NOMO-1 treated with DMSO at 0.1 percent for 48 hours (cell line): Measurements from ENCODE around the gene BMPER.

Experiments
- DNase-seq: peaks from one replicate; lab custom pipeline; 2025; ENCODE audit not compliant: unreplicated experiment; lab: John Stamatoyannopoulos, UW

BMPER gene

DNA sequence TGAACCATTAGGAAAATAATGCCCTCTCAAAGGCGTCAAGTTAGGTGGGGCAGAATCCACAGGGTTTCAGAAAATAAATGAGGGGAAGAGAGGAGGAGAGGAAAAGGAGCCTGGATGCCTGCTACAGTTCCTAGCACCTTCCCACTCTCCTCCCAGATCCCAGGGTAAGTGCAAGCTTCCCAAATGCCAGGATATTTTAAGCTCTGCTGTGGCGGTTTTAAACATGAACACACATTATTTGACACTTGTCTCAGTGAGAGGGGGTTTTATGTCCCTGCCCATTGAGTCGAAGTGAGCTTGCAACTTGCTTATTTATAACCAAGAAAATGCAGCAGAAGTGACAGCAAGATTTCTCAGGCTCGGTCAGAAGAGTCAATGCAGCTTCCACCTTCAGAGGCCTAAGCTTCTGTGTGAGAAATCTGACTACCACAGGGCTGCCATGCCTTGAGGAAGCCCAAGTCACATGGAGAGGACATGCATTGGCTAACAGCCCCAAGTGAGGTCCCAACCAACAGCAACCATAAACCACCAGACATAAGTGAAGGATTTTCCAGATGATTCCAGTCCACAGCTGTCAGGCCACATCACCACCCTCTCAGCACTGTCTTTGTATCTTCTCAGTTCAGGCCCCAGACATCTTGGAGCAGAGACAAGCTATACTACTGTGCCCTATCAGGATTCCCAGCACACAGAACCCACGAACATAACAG lies 17.9 kb upstream of the BMPER start:
- no peak for DNase-seq

DNA sequence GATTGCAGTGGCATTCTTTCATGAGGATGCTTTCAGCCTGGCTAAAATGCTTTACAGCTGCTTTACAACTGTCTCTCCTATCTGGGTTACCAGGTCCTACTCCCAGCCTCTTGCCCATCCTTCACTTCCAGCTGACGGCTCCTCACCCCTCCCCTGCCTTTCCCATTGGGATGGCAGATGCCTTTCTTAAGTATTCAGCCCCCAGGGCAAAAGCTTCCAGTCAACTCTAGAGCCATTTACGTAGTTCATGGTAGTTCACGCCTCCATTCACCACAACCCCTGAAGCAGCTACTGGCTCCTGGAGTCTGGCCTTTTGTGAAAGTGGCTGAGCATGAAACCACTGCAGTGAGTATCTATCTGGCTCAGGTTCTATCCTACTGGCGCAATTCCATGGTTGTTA lies 17.2 kb upstream of the BMPER start:
- DNase-seq, result no peak

DNA sequence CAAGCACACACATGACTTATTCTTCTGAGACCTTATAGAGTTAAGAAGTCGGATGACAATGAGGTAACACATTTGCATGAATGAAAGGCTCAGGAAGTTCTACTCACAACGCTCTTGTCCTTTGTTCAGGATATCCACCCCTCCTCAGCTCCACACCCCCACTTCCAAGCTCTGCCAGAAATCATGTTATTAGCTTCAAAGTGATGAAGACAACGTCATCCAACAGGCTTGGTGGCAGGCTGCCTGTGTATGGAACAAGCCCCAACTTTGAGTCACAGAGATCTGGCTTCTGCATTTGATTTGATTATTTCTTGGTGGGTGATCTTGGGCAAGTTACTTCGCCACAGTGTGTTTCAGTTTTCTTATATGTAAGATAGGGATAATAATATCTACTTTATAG lies 12.4 kb upstream of the BMPER start:
- no peak for DNase-seq

DNA sequence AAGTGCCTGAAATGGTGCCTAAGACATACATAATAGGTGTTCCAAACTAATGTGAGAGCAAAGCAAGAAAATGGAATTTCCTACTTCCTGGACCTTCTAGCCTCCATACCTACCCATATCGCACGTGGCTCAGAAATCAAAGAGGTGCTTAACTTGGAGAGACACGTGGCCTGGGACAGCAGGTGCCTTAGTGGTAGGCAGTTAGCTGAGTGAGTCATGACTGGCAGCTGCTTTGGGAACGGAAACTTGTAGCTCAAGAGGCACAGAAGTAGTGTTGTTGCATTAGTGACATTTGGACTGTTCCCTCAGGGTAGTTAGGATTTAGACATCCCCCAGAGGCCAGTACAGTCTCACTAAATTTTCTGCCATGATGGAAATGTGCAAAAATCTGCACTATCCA lies 12.0 kb upstream of the BMPER start:
- DNase-seq, result no peak

DNA sequence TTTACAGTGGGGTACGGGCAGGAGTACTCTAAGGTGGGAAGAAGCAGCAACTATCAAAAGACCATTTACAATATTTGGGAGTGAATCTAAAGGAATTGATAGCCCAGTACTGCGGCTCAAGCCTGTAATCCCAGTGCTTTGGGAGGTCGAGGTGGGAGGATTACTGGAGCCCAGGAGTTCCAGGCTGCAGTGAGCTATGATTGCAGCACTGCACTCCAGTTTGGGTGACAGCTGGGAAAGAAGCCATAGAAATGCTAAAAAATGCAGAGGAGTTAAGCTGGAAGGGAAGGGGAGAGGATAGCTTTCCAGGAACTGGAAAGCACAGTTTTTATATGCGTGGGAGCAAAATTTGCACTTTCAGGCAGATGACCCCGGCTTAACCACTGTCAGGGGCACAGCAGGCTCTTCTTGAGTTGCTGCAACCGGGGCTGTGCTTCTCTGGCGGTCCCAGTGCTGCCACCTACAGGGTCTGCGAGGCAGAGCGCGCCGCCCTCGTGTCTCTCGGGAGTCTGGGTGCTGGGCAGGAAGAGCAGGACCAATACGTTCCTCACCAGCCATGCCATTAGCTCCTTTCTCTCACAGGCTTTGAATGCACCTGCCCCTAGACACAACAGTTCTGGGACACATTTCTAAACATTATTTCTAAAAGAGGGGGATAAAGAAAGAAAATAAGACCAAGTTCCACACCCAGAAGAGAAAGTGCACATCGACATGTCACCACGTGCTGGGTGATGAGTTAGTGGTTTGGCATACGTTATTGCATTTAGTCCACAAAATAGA lies 10.1 kb upstream of the BMPER start:
- peak; percentile 49 for DNase-seq

DNA sequence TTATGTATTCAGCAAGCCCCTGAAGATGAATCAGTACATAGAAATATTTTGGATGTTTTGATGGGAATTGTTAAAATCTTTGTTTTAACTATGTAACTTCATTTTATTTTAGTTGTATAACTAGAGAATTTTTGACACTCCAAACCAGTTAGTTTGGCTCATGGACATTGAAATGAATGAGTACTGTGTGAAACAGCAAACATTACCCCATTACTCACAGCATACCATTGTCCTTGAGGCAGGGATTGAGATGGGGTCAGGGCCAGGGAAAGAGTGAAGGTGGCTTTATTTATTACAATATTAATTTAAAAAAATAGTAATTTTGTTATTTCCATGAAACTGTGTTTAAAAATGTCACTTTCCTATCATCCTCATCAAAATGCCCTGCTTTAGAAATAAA lies 4.8 kb upstream of the BMPER start:
- no peak for DNase-seq

DNA sequence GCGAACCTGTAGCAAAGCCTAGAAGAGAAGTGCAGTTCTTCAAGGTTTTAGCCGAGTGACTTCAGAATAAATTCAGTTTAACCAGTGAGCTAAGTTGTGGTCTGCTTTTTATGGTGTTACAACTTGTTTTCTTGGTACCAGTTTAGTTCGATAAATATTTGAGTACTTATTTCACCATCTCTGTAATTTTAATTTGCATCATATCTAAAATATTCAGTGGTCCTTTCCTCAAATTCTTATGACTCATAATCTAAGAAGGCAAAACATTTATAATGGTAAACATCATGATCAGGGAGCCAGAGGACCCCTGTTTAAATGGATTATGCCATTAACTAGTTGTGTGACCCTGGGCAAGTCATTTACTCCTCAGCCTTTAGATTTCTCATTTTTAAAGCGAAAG lies 4.1 kb upstream of the BMPER start:
- no peak for DNase-seq

DNA sequence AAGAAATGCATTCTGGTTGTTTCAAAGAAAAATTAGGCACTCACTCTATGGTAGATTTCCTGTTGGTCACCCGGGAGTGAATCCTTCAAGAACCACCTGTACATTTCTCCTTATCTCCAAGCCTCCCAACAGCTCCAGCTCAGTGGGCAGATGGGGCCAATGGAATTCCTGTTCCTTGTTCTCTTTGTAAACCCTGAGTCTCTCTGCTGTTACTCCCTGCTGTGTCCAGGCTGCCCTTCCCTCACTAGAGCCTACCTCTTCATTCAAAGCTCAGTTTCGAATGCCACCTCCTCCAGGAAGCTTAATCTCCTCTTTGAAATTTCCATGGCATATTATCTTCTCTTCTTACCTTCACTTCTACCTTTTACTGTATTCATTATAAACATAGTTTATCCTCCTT lies 3.5 kb upstream of the BMPER start:
- DNase-seq, result no peak

DNA sequence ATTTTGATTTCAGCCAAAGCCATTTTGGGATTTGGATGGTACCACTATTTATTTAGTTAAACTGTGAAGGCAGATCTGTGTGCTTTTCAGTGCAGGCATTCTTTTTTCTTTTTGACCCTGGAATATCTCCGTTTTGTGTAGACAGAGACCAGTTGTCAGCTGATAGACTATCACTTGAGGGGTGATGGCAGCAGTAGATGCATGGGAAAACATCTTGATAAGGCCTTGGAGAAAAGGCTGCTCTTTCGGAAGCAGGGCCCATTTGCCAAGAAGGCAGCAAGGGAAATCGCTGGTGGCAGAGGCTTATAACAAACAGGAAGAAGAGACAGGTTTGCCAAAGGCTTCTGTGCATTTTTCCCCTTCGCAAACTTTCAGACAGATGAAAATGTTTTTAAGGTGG lies 2.6 kb upstream of the BMPER start:
- no peak for DNase-seq

DNA sequence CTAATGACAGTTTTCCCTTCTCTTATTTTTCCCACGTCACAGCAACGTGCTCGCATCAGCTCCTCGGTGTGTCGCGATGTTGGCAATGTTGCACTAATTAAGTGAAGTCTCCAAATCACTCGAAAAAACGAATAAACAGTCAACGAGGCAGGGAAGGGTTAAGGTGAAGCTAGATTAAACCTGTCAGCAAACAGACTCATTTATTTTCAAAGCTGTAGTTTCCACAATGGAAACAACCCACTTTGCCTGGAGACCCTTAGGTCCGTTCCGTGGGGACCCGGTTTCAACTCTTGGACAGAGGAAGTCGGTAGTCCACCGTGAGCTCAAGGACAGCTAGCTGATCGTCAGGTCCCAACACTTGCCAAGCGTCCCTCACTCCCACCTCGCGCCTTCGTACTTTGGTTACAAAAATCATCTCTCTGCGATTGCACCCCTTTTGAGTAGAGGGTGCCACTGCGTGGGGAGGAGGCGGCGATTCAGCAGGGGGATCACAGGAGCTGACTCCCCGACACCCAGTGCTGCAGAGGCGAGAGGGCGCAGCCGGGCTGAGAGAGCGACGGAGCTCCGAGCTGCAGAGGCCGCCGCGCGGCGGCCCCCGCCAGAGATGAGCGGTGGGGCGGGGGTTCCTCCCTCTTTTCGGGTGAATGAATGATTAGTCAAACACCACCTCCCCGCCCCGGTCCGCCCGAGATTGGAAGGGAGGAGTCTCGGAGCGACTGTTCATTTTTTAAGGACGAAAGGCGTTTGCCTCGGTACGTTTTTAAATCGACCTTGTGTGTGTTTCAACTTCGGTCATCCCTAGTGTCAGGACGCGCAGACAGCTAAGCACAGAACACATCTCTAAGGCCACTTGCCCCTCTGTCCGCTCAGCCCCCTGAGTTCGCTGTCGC lies 1.3 kb upstream of the BMPER start:
- no peak for DNase-seq

DNA sequence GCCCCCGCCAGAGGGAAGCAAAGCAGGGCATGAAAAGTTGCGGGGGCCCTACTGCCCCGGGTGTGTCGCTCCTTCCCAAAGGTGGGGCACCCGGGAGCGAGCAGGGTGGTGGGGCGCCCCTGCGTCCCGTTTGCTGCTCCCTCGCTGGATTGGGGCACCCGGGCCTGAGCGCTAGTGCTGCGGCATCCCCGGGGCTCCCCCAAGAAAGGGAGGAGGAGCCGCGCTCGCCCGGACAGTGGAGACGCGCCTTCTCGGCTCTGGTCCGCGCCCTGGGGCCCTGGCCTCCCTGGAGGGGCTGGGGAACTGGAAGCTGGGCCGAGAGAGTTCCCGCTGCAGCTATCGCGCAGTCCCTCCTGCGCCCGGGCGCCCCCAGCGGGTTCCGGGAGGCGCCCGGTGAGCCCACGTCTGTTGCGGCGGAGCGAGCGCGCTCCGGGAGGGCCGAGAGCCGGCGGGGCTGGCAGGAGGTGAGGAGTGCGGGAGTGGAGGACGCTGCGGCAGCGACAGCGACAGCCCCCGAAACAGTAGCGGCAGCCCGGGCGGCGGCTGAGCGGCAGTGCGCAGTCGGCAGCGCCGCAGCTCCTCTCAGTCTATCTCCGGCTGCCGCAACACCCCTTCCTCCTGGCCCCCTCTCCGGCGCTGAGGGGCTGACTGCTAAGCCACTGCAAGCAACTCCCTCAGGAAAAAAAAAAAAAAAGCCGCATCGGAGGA lies 504 bp upstream of the BMPER start:
- no peak for DNase-seq

DNA sequence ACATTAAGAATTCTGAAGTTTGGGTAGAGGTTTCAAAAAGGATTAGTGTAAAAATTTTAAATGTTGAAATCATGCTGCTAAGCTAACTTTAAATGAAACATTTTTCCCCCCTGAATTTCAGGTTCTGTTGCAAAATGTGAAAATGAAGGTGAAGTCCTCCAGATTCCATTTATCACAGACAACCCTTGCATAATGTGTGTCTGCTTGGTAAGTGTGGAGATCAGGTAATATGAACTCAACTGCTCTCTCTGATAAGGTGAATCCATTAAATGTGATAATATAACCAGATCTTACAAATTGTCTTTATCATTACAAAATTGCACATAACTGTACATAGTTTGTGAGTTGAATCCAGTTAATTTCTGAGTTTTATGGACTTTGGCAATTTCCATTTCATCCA lies 1.4 kb downstream of the BMPER start:
- no peak for DNase-seq

DNA sequence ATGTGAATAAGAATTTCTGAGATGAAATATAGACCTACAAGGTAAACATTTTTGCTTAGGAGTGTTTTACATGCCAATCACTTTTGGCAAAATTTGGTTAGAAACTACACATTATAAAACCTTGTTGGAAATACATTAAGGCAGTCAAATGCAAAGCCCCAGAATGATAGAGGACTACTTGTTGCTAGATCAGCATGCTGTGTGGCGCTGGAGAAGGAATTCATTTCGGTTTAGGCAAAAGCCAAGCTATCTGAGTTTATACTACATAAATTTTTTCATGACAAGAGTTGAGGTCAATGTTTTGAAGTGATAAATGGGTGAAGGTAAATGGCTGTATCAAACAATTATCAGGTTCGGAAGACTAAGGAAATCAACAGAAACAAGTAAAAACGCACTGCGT lies 2.3 kb downstream of the BMPER start:
- no peak for DNase-seq

DNA sequence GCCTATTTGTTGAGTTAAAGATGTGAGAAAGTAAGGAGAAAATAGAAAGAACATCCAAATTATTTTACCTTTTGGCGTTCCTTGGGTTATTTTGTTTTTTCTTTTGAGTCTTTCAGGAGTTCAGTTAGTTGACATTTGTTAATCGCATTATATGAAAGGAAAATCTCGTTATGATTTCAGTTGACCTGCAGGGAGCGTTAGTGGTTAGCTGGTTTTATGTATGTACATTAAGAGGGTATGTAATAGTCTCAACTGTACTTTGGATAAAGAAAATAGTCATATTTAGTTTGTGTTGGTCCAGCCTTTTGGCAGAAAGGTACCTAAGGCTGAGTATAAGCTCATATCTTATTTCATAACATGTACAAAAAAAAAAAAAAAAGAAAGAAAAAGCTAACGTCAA lies 4.0 kb downstream of the BMPER start:
- no peak for DNase-seq

DNA sequence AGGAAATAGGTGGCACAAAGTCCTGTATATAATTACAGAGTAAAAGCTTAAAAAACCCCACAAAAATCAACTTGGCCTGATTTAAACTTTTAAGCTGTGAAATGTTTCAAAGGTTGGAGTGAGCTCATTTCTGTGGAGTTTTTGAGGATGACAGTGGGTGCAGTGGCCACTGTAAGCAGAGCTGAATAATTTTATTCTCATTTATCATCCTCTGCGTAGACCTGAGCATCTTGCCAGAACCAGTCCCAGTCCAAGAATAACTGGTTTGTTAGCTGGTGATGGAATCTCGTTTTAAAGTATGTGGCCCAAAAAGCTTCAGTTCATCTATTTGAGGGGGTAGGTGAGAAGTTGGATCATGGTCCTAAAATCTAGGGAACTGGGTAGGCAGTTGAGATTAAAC lies 4.4 kb downstream of the BMPER start:
- DNase-seq, result no peak

DNA sequence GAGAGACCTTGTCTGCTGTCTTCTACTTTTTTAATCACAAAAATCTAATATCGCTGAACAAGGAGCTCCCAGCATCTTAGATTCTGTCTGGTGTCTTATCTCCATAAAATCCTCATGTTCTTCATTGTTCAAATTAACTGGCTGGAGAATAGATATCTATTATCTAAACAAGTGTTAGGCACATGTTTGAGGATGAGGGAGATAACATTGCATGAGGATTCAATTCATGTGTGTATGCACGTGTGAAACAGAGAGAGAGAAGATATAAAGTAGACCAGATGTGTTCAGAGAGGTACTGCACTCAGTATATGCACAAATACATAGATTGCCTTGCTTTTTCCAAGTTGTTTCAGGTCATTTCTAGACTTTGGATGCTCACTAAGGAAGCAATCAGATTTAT lies 5.4 kb downstream of the BMPER start:
- DNase-seq, result no peak

DNA sequence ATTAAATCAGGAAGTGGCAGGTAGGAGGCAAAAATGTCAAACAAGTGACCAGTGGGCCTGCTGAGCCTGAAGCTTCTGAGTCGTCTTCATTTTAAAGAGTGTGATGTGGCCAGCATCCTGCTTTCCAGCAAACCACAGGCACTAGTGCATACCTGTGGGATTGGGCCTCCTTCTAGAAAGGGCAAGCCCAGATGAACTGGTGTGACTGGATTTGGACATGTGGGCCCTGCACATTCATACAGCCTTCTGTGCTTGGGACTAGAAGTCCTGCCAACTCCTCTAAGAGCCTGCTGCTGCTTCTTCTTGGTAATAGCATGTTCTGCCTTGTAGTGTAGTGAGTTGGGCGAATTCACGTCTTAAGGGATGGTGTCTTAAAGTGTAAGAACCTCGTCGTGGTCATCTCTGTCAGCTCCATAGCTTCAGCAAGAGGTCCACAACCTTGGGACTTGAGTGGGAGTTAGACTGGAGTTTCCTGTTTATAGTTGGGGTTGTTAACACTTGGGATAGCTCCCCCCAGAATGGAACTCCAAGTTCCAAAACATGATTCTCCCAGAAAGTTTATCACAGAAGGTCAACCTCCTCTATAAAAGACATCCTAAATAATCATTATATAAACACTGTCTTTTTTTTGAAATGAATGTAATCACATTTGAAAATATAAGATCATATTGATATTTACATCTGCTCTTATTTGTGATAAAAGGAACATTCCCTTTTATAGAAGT lies 11.2 kb downstream of the BMPER start:
- DNase-seq, result no peak

DNA sequence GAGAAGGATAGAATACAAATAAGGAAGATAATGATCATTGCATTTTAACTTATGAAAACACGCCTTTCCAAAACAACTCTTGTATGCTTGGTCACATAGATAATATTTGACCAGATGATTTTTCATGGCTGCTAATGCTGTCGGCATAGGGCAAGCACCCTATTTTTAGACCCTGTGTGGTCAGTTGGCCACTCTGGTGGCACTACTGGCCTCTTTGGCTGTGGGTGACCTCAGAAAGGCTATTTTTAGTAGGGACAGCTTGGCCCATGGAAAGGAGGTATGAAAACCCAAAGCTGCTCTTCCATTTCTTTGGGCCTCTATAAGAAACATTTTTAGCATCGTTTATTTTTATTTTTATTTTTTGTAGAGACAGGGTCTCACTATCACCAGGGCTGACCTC lies 12.3 kb downstream of the BMPER start:
- DNase-seq, result no peak

DNA sequence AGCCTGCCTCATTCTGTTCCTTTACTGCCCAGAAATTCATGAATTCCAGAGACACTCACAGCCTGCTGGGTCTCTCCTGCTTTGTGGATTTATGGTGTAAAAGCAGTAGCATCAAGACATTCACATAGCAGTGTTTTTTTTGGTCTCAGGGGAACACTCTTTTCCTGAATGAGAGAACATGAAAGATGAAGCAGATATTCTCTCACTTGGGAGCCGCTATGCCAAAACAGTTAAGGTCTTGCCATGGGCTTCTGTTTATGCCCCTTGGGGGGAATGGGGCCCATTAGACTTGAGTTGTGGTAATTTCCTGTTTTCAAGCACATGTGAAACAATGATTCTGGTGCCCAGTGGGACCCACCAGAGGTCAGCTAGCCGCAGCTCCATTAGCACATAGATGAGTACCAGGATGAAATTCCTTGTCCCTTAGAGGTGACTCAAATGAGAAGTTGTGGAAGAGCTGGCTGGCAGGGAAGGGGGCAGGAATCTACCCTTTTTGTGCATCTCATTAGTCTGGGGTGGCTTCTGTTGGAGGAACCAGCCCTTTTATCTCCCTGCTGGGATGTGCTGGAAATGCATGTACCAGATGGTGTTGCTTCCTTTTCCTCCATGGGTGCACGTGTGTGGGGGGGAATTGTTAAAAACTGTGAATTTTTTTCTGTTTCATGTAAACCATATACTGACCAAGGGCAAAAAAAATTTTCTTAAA lies 13.3 kb downstream of the BMPER start:
- no peak for DNase-seq

DNA sequence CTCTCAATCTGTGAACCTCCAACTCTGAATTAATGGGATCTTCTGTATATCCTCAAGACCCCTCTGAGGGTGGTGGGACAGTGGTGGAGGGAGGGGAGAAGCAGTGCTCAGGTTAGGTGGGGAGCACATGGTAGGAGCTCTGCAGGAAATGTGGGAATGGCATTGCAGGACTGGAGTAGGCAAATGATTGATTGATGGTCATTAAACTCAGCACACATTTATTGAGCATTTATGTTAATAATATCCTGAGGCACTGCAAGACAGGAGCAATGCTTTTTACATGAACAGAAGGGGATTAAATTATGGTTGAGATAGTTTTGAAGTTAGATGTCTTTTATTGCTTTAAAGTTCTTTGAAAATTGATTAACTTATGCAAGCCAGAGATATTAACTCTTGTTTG lies 14.1 kb downstream of the BMPER start:
- DNase-seq, result no peak
